ENCODE results near the gene HCN2. TPM values are rescaled to one million over a fixed set of nuclear protein-coding genes. Genes with fewer than 3 reads are reported as not detected.

Gene HCN2
- total and polyA plus RNA-seq, 7 donors = 0.04 to 0.13 (median 0.07) TPM; not detected in 3

DNA sequence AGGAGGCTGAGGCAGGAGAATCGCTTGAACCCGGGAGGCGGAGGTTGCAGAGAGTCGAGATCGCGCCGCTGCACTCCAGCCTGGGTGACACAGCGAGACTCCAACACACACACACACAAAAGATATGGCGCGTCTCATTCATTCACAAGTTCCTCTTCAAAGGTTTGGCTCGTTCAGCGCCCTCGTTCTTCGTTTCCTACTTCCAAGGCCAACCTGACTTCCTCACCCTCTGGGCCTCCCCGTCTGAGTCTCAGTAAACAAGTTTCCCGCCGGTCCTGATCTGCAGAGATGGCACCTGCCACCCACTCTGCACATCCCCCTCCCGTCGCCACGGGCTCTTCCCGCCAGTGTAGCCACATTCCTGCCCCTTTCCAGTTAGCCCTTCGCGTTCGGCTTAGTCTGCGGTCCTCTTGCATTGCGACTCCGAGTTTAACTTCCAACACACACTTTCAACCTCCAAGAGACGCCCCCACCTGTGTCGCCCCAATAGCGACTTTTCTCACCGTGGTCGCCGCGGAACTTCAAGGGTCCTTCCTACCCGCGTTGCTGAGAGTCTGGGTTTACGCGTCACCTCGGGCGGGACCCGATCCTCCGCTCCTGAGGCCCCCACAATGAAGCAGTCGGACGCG, 18.6 kb upstream of the HCN2 start:
- intact Hi-C loops (cut with DNase I) = loop anchor here (5.0 to 10.0 kb wide), 3 partner anchors 39 to 834 kb away; partner anchors contain the start of genes CDC34 (in 1 of the 2), DAZAP1 (in 1 of the 2) and GAMT (in 1 of the 2)

DNA sequence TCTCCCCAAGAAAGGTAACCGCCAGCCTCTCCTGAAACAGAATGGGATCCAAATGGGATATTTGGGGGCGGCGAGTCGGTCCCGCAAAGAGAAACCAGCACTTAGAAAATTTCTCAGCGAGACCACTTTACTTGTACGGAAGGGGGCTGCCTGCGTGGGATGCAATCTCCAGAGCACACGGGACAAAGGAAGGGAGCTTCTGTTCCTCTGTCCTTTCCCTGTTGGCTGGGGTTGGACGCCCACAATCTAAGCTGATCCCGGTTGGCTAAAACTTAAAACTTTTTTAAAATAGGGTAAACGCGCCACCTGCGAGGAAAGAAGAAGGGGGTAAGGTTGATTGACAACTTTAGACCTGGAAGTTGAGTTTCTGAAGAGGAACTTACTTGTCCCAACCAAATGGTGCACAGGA, 18.1 kb upstream of the HCN2 start:
- Histone ChIP-seq H3K4me3 (peak overlapping the region; percentile 97), H3K36me3 (ENCODE audit: insufficient read depth in 1 of 2, low read depth in 1 of 2) (no peaks in the 10 kb centered on the region), H3K9me3 (no peaks in the 10 kb centered on the region), H3K4me1 (peaks cover 34% of the 10 kb centered on the region), H3K27ac (peak overlapping the region; percentile 60), H3K27me3 (ENCODE audit: insufficient read depth in 3 of 3, low read length in 2 of 3) (no peaks in the 10 kb centered on the region)
- ATAC-seq = no peak
- intact Hi-C loops (cut with DNase I) = loop anchor here (5.0 to 10.0 kb wide), 3 partner anchors 39 to 833 kb away; partner anchors contain the start of genes CDC34 (in 1 of the 2), DAZAP1 (in 1 of the 2) and GAMT (in 1 of the 2)
- DNase-seq = no peak
- WGBS, 3 donors = 1 to 2% (median 2%) methylated on average over 14 of the region's 14 CpGs
- TF ChIP-seq, protein P1, sequence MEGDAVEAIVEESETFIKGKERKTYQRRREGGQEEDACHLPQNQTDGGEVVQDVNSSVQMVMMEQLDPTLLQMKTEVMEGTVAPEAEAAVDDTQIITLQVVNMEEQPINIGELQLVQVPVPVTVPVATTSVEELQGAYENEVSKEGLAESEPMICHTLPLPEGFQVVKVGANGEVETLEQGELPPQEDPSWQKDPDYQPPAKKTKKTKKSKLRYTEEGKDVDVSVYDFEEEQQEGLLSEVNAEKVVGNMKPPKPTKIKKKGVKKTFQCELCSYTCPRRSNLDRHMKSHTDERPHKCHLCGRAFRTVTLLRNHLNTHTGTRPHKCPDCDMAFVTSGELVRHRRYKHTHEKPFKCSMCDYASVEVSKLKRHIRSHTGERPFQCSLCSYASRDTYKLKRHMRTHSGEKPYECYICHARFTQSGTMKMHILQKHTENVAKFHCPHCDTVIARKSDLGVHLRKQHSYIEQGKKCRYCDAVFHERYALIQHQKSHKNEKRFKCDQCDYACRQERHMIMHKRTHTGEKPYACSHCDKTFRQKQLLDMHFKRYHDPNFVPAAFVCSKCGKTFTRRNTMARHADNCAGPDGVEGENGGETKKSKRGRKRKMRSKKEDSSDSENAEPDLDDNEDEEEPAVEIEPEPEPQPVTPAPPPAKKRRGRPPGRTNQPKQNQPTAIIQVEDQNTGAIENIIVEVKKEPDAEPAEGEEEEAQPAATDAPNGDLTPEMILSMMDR (IDR thresholded peaks at IDR 0.05) = no peak

More for the DNA sequence above, 18.6 kb upstream of the HCN2 start:
- Histone ChIP-seq H3K27ac (peak overlapping the region; percentile 60), H3K9me3 (no peaks in the 10 kb centered on the region), H3K36me3 (ENCODE audit: insufficient read depth in 1 of 2, low read depth in 1 of 2) (no peaks in the 10 kb centered on the region), H3K4me3 (peak overlapping the region; percentile 97), H3K4me1 (peaks cover 29% of the 10 kb centered on the region), H3K27me3 (ENCODE audit: insufficient read depth in 3 of 3, low read length in 2 of 3) (no peaks in the 10 kb centered on the region)
- TF ChIP-seq, protein P1 (IDR thresholded peaks at IDR 0.05) = no peak
- WGBS, 3 donors = 3 to 6% (median 5%) methylated on average over 45 of the region's 45 CpGs
- no peak for ATAC-seq
- peak in 1 of 2 donors; percentile 21 for DNase-seq

DNA sequence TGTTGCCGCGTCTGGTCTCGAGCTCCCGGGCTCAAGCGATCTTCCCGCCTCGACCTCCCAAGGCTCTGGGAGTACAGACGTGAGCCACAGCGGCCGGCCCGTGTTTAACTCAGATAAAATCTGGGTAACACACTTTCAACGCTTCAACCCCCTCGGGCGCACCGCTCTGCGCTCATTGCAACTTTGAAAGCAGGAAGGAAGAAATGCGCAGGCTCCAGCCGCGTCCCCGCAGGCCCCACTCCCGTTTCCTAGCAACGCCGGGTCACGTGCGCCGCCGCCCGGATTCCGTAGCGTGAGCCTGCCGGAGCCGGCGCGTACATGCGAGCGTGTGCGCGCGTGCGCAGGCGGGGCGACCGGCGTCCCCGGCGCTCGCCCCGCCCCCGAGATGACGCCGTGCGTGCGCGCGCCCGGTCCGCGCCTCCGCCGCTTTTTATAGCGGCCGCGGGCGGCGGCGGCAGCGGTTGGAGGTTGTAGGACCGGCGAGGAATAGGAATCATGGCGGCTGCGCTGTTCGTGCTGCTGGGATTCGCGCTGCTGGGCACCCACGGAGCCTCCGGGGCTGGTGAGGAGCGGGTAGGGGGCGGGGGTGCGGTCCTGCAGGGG, 17.4 kb upstream of the HCN2 start, which contains the start of gene BSG:
BSG (plus strand) TSS at position 457 of the 603 bp plus-strand sequence; CDS start at position 496, 39 bp downstream.
- intact Hi-C loops (cut with DNase I) = loop anchor here (1.0 to 10.0 kb wide), 4 partner anchors 40 to 833 kb away; partner anchors contain the start of genes CDC34 (in 1 of the 2), DAZAP1 (in 1 of the 2) and GAMT (in 1 of the 2)
- peak; percentile 98 to 99 for DNase-seq

DNA sequence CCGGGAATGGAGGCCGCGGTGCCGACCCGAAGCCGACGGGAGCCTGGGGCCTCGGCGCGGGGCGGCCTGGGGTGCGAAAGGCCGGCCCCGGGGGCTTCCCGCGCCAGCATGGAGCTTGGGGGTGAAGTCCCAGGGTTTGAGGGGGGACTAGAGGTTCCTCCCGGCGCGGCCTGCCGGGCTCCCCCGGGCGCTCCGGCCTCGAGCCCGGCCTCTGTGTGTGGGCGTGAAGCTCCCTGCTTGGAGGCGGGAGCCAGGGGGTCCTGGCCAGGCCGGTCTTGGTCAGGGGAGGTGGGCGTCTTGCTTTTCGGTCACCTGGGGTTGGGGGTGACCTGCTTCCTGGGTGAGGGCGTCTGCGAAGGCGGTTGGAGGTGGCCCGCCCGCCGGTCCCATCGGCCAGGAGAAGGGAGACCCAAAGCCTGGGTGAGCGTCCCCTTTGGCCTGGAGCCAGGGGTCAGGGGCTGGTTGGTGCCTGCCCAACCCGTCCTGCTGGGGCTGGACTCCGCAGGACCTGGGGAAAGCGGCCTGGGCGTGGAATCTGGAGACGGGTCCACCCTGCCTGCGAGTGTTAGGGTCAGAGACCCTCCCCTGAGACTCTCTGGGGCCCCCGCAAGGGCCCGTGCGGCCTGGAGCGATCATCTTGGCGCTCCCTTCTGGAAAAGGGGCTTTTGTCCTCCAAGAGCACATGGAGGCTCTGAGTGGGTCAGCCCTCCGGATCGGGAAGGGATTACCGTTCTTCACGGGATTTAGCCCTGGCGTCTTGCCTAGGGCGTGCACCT, 16.8 kb upstream of the HCN2 start:
- intact Hi-C loops (cut with DNase I) = loop anchor here (1.0 to 10.0 kb wide), 4 partner anchors 41 to 832 kb away; partner anchors contain the start of genes CDC34 (in 1 of the 2), DAZAP1 (in 1 of the 2) and GAMT (in 1 of the 2)
- H3K36me3 ChIP-seq (ENCODE audit: insufficient read depth in 1 of 2, low read depth in 1 of 2) = peaks cover 0 to 5% of the 10 kb centered on the region in 2 donors

More for the DNA sequence above, 17.4 kb upstream of the HCN2 start, which contains the start of gene BSG:
- Histone ChIP-seq H3K9me3 (no peaks in the 10 kb centered on the region), H3K27ac (peak within 1 kb of the TSS; percentile 94), H3K27me3 (ENCODE audit: insufficient read depth in 3 of 3, low read length in 2 of 3) (no peaks in the 10 kb centered on the region), H3K4me1 (peaks cover 41% of the 10 kb centered on the region), H3K4me3 (peak within 1 kb of the TSS; percentile 97), H3K36me3 (ENCODE audit: insufficient read depth in 1 of 2, low read depth in 1 of 2) (no peaks in the 10 kb centered on the region)
- 0 to 1% (median 0%) methylated on average over 44 to 79 of the region's 79 CpGs for WGBS, 3 donors
- ATAC-seq = peak; percentile 76 to 84 (median 82)
- TF ChIP-seq, protein P1 (IDR thresholded peaks at IDR 0.05) = no peak

More for the DNA sequence above, 16.8 kb upstream of the HCN2 start:
- Histone ChIP-seq H3K9me3 (no peaks in the 10 kb centered on the region), H3K27ac (peak overlapping the region; percentile 94), H3K27me3 (ENCODE audit: insufficient read depth in 3 of 3, low read length in 2 of 3) (no peaks in the 10 kb centered on the region), H3K4me3 (peak overlapping the region; percentile 97), H3K4me1 (peaks cover 48% of the 10 kb centered on the region)
- WGBS, 3 donors = 0 to 1% (median 0%) methylated on average over 37 to 55 of the region's 55 CpGs
- peak; percentile 59 to 80 for DNase-seq
- ATAC-seq = peak; percentile 8 to 48 (median 30)
- TF ChIP-seq, protein P1 (IDR thresholded peaks at IDR 0.05) = no peak
